Right lobe of liver (tissue), 6 donors: ENCODE measurements around the gene INSYN1. TPM values are rescaled to one million over a fixed set of nuclear protein-coding genes. Genes with fewer than 3 reads are reported as not detected.

Experiments used
- ATAC-seq, 4 donors: fragments of 200-7000 bp; cut with Tn5 transposase; one replicate each; pipeline ENCODE4 v1.9.1; 2020; ENCODE audit warnings: mild to moderate bottlenecking in 4 of 4, moderate library complexity in 4 of 4
- DNase-seq, 3 donors: peaks; one replicate each; pipeline ENCODE4 v3.0.0-alpha.2; 2020
- H3K27ac ChIP-seq, 3 donors: fragments of 200-600 bp; one replicate each; pipeline ENCODE4 v1.8.0; 2022
- H3K27me3 ChIP-seq, 2 donors: fragments of 200-600 bp; one replicate each; pipeline ENCODE4 v1.8.0; 2022
- H3K36me3 ChIP-seq, 4 donors: fragments of 200-600 bp; sonication (generic) in 1 of 4; one replicate each; pipeline versions ENCODE4 v1.5.1 to v1.8.0; 2017 to 2022; ENCODE audit warnings: control low read depth in 1 of 4
- H3K4me1 ChIP-seq, 4 donors: fragments of 200-600 bp; sonication (generic) in 1 of 4; one replicate each; pipeline versions ENCODE4 v1.5.1 to v1.8.0; 2017 to 2022; ENCODE audit warnings: control low read depth in 1 of 4
- H3K4me3 ChIP-seq, 3 donors: fragments of 200-600 bp; one replicate each; pipeline ENCODE4 v1.8.0; 2022
- H3K9me3 ChIP-seq, 4 donors: fragments of 200-600 bp; sonication (generic) in 1 of 4; one replicate each; pipeline versions ENCODE4 v1.5.1 to v1.8.0; 2017 to 2022; ENCODE audit warnings: control low read depth in 1 of 4
- CTCF ChIP-seq, 4 donors: fragments of 200-600 bp in 3 of 4; fragments of 450-650 bp in 1 of 4; IDR thresholded peaks; one replicate each; pipeline versions ENCODE4 v1.5.1 to v1.8.0; 2016 to 2022; ENCODE audit warnings: antibody characterized with exemption in 4 of 4, mild to moderate bottlenecking in 2 of 4
- POLR2A ChIP-seq: fragments of 450-650 bp; IDR thresholded peaks from one replicate; pipeline ENCODE4 v1.6.1; 2017; ENCODE audit warnings: antibody characterized with exemption, mild to moderate bottlenecking
- WGBS: methylation state at CpG from one replicate; pipeline ENCODE4 v1.1.6; 2018; ENCODE audit warnings: low coverage, low lambda C conversion rate; ENCODE audit not compliant: insufficient coverage; ENCODE audit errors: missing lambda C conversion rate; 5-methylcytosine and 5-hydroxymethylcytosine counted together
- intact Hi-C, 2 donors: fragments of 100-400 bp; cut with DNase I; formaldehyde crosslinking; loops; one replicate each; pipeline versions ENCODE4 v1.11.2 to v1.14.1; 2022
- total RNA-seq, 6 experiments: library from RNA; depleted of rRNA in 2 of 6; stranded (reverse); fragments of >200 nt in 2 of 6; fragmentation: NEBNext Ultra II Directional in 3 of 6; extraction: Animal tissue kit (Norgen Biotek cat#: 25700) in 3 of 6; gene quantifications; one replicate each; pipeline versions ENCODE4 v1.1.0 to v1.2.4, GENCODE V29; 2016 to 2023
- donor health status: DM: no; HTN: yes; CAD: no.
- donor health status: DM: no; HTN: no; CAD: no.
- donor health status: DM: no; HTN: no; CAD: no.
- donor health status: DM: no; HTN: yes; CAD: no.
- donor health status: DM: no; HTN: yes; CAD: no.

The INSYN1 gene
- total RNA-seq, 6 experiments from 2014 or later: 0.25 to 0.68 (median 0.32) TPM

- Histone ChIP-seq H3K36me3 (no peaks in the 10 kb centered on the region), H3K27ac (no peak overlapping the region), H3K4me1 (peaks cover 0 to 10% (median 0%) of the 10 kb centered on the region in 4 donors), H3K4me3 (no peak overlapping the region), H3K9me3 (no peaks in the 10 kb centered on the region), H3K27me3 (no peaks in the 10 kb centered on the region)
- ATAC-seq: no peak
- no peak for DNase-seq
- 44% methylated on average over 5 of the region's 7 CpGs for WGBS
- no peak for TF ChIP-seq CTCF (IDR thresholded peaks at IDR 0.05)
- intact Hi-C loops: no loop called here
Observed at GRCh38 chr15:73745073-73745472, 8.1 kb downstream of the INSYN1 start.

GRCh38 chr15:73744293-73744692, 8.9 kb downstream of the INSYN1 start:
- Histone ChIP-seq H3K27ac (no peak overlapping the region), H3K27me3 (no peaks in the 10 kb centered on the region), H3K9me3 (no peaks in the 10 kb centered on the region), H3K4me3 (no peak overlapping the region), H3K4me1 (peaks cover 0 to 11% (median 0%) of the 10 kb centered on the region in 4 donors), H3K36me3 (no peaks in the 10 kb centered on the region)
- ATAC-seq (no peak), DNase-seq (no peak)
- WGBS: 45% methylated on average over 1 of the region's 1 CpG
- TF ChIP-seq POLR2A: no peak
- TF ChIP-seq CTCF (IDR thresholded peaks at IDR 0.05): no peak
- intact Hi-C loops: no loop called here

- H3K9me3 ChIP-seq: no peaks in the 10 kb centered on the region
- ATAC-seq (no peak), DNase-seq (no peak)
- no peak for TF ChIP-seq CTCF (IDR thresholded peaks at IDR 0.05)
- no peak for TF ChIP-seq POLR2A
- H3K4me3 ChIP-seq: no peak overlapping the region
- whole genome bisulfite sequencing: 91% methylated on average over 3 of the region's 3 CpGs
- no peaks in the 10 kb centered on the region for H3K27me3 ChIP-seq
- H3K27ac ChIP-seq: no peak overlapping the region
- intact Hi-C loops: no loop called here
- no peaks in the 10 kb centered on the region for H3K36me3 ChIP-seq
- H3K4me1 ChIP-seq: peaks cover 0 to 11% (median 0%) of the 10 kb centered on the region in 4 donors
Observed at GRCh38 chr15:73741321-73741836, 11.8 kb downstream of the INSYN1 start.

- peak; percentile 32 to 76 (median 65) for DNase-seq
- Histone ChIP-seq H3K4me3 (no peak overlapping the region), H3K9me3 (no peaks in the 10 kb centered on the region), H3K27me3 (no peaks in the 10 kb centered on the region), H3K36me3 (no peaks in the 10 kb centered on the region), H3K27ac (no peak overlapping the region), H3K4me1 (peaks cover 0 to 11% (median 0%) of the 10 kb centered on the region in 4 donors)
- TF ChIP-seq CTCF (IDR thresholded peaks at IDR 0.05) (no peak), POLR2A (no peak)
- 75% methylated on average over 4 of the region's 25 CpGs for WGBS
- peak; percentile 49 to 88 (median 74) for ATAC-seq
- intact Hi-C loops: no loop called here
Observed at GRCh38 chr15:73740152-73741048, 12.8 kb downstream of the INSYN1 start.
